Fibroblast of mammary gland (primary cell): Measurements from ENCODE around the gene NPDC1.

Experiments
- DNase-seq: peaks from one replicate; pipeline ENCODE4 v3.0.0-alpha.2; 2010; ENCODE audit warnings: low read depth
- H3K4me3 ChIP-seq: 2 replicates; pipeline ENCODE4 v1.5.1; 2011; ENCODE audit warnings: low read depth, mild to moderate bottlenecking, low read length, moderate library complexity; ENCODE audit not compliant: control insufficient read depth
- CTCF ChIP-seq: conservative IDR thresholded peaks from 2 replicates; pipeline ENCODE4 v1.5.1; 2011; ENCODE audit warnings: low read depth, low read length, inconsistent platforms; ENCODE audit not compliant: control insufficient read depth, insufficient read depth

Gene NPDC1

GRCh38 chr9:137084526-137084925, 38.5 kb upstream of the NPDC1 start:
- H3K4me3 ChIP-seq: no peak overlapping the region

GRCh38 chr9:137083394-137084004, 37.5 kb upstream of the NPDC1 start:
- no peak overlapping the region for H3K4me3 ChIP-seq
- TF ChIP-seq CTCF: no peak
- peak; percentile 97 for DNase-seq

More at GRCh38 chr9:137084526-137084925, 38.5 kb upstream of the NPDC1 start:
- no peak for TF ChIP-seq CTCF
- DNase-seq: no peak

GRCh38 chr9:137082925-137083290, 36.9 kb upstream of the NPDC1 start:
- no peak for DNase-seq
- H3K4me3 ChIP-seq: no peak overlapping the region
- no peak for TF ChIP-seq CTCF

- no peak for DNase-seq
- TF ChIP-seq CTCF: no peak
- H3K4me3 ChIP-seq: no peak overlapping the region
Measured at GRCh38 chr9:137082222-137082924, 36.4 kb upstream of the NPDC1 start.

GRCh38 chr9:137080260-137081122, 34.5 kb upstream of the NPDC1 start:
- no peak overlapping the region for H3K4me3 ChIP-seq
- no peak for DNase-seq
- no peak for TF ChIP-seq CTCF

- no peak for TF ChIP-seq CTCF
- no peak for DNase-seq
- H3K4me3 ChIP-seq: no peak overlapping the region
Measured at GRCh38 chr9:137079401-137079787, 33.4 kb upstream of the NPDC1 start.
